IPS-18c (cell line): ENCODE measurements around the gene BTLA.
"Not testable (repeated sequence)": the region's sequence is repeated elsewhere in the genome, so short reads cannot be mapped to it uniquely, and the experiment has no call there.

Experiments
- H3K4me3 ChIP-seq: 2 replicates; pipeline ENCODE4 v1.7.0; 2013; ENCODE audit warnings: low read depth, mild to moderate bottlenecking, low read length, moderate library complexity; ENCODE audit not compliant: insufficient read depth
- H3K9me3 ChIP-seq: one replicate; pipeline ENCODE4 v1.6.1; 2013; ENCODE audit warnings: mild to moderate bottlenecking, low read length, moderate library complexity; ENCODE audit not compliant: control insufficient read depth, insufficient read depth

The BTLA gene

DNA sequence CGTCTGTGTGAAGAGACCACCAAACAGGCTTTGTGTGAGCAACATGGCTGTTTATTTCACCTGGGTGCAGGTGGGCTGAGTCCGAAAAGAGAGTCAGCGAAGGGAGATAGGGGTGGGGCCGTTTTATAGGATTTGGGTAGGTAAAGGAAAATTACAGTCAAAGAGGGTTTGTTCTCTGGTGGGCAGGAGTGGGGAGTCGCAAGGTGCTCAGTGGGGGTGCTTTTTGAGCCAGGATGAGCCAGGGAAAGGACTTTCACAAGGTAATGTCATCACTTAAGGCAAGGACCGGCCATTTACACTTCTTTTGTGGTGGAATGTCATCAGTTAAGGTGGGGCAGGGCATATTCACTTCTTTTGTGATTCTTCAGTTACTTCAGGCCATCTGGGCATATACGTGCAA lies 76.4 kb downstream of the BTLA start:
- peak overlapping the region; percentile 47; the same call in 1 of the 2 replicates for H3K4me3 ChIP-seq
- not testable (repeated sequence) for H3K9me3 ChIP-seq

DNA sequence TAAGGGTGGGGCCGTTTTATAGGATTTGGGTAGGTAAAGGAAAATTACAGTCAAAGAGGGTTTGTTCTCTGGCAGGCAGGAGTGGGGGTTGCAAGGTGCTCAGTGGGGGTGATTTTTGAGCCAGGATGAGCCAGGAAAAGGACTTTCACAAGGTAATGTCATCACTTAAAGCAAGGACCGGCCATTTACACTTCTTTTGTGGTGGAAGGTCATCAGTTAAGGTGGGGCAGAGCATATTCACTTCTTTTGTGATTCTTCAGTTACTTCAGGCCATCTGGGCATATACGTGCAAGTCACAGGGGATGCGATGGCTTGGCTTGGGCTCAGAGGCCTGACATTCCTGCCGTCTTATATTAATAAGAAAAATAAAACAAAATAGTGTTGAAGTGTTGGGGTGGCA lies 80.7 kb downstream of the BTLA start:
- peak overlapping the region; percentile 20; the same call in 1 of the 2 replicates for H3K4me3 ChIP-seq
- H3K9me3 ChIP-seq: not testable (repeated sequence)

- H3K9me3 ChIP-seq: peaks cover 2% of the 10 kb centered on the region
- peak overlapping the region; percentile 5; the same call in 1 of the 2 replicates for H3K4me3 ChIP-seq
Observed at GRCh38 chr3:112417696-112418318, 81.5 kb downstream of the BTLA start.

DNA sequence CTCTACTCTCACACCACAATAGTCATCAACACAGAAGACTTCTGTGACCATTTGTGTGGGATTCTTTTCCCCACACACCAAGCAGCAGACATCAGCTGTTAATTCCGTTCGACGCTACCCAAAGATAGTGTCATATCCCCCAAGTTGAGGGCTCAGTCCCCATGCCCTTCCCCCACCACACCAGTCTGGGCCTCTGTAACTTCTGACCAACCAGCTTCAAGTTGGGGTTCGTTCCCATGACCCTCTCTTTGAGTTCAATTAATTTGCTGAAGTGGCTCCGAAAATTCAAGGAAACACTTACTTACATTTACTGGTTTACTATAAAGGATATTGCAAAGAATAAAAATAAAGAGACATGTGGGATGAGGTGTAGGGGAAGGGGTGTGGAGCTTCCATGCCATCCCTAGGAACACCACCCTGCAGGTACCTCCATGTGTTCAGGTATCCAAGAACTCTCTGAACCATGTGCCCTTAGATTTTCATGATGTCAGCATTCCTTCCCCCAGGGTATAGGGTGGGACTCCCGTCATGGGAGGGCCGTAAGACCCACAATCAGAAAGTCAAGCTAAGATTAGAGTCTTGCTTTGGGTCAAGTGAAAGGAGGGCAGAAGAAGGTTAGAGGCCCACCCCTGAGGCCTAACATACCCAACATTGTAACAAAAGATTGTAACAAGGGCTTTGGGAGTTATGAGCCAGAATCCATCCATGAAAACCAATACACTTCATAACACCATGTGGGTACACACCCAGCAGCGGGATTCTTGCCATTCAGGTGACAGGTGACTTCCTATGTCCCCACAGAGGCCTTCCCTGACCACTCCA lies 82.7 kb downstream of the BTLA start:
- H3K4me3 ChIP-seq: no peak overlapping the region; the same call in 1 of the 2 replicates
- H3K9me3 ChIP-seq: no peaks in the 10 kb centered on the region

DNA sequence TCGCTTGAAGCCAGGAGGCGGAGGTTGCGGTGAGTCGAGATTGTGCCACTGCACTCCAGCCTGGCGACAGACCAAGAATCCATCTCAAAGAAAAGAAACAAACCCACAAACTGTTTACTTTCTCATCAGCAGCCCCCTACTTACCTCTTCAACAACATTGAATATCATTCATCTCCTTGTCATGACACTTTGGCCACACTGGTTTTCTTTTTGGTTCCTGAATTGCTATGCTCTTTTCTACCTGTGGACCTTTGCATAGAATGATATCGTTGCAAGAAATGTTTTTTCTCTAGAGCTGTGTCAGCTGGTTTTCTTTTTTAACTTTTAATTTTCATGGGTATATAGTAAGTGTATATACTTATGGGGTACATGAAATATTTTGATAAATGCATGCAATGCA lies 83.9 kb downstream of the BTLA start:
- H3K4me3 ChIP-seq: no peak overlapping the region

More for the DNA sequence above, 83.9 kb downstream of the BTLA start:
- H3K9me3 ChIP-seq: no peaks in the 10 kb centered on the region
